H1 (cell line): Measurements from ENCODE around the gene USP51. TPM values are rescaled to one million over a fixed set of nuclear protein-coding genes. Genes with fewer than 3 reads are reported as not detected.

Experiments
- CTCF ChIA-PET: fragments of 300-600 bp; sonication (Branson Sonifier 250); formaldehyde crosslinking; loops from one replicate; lab custom pipeline; 2021; ENCODE audit not compliant: partially characterized antibody; lab: Charles Lee
- POLR2A ChIA-PET: fragments of 300-600 bp; sonication (Branson Sonifier 250); formaldehyde crosslinking; loops from one replicate; lab custom pipeline; 2021; ENCODE audit warnings: inconsistent platforms; ENCODE audit not compliant: partially characterized antibody; lab: Charles Lee
- DNase-seq, 2 experiments: peaks; one replicate each; pipeline versions ENCODE4 v3.0.0 to v3.0.0-alpha.2; 2010 to 2022; ENCODE audit warnings: low spot score in 2 of 2, low read depth in 1 of 2, mixed read lengths in 1 of 2
- FAIRE-seq: peaks from 2 replicates; lab custom pipeline; 2011; peaks lifted over from hg19 to GRCh38; lab: Jason Lieb, UNC
- H2AFZ ChIP-seq: 2 replicates; pipeline ENCODE4 v1.8.1; 2012; ENCODE audit warnings: low read length, inconsistent platforms
- H2AK5ac ChIP-seq: 2 replicates; pipeline ENCODE4 v1.6.1; 2013; ENCODE audit warnings: low read depth, low read length
- H2BK120ac ChIP-seq: replicated peaks from 2 replicates; pipeline ENCODE3; 2013; ENCODE audit warnings: low read depth, low read length, inconsistent platforms
- H2BK12ac ChIP-seq: 2 replicates; pipeline ENCODE4 v1.6.1; 2013; ENCODE audit warnings: low read depth, low read length
- H2BK15ac ChIP-seq: 2 replicates; pipeline ENCODE4 v1.6.1; 2013; ENCODE audit warnings: low read length
- H2BK20ac ChIP-seq: 2 replicates; pipeline ENCODE4 v1.6.1; 2013; ENCODE audit warnings: low read length
- H2BK5ac ChIP-seq: 2 replicates; pipeline ENCODE4 v1.6.1; 2013; ENCODE audit warnings: low read depth, low read length
- H3K14ac ChIP-seq: 2 replicates; pipeline ENCODE4 v1.6.1; 2013; ENCODE audit warnings: inconsistent platforms; ENCODE audit not compliant: insufficient read length
- H3K18ac ChIP-seq: 2 replicates; pipeline ENCODE4 v1.6.1; 2013; ENCODE audit warnings: low read length; ENCODE audit errors: extremely low read depth
- H3K23ac ChIP-seq: 2 replicates; pipeline ENCODE4 v1.6.1; 2013; ENCODE audit warnings: inconsistent platforms; ENCODE audit not compliant: insufficient read length
- H3K23me2 ChIP-seq: 2 replicates; pipeline ENCODE4 v1.6.1; 2013; ENCODE audit warnings: low read depth, low read length
- H3K27ac ChIP-seq: 2 replicates; pipeline ENCODE4 v1.6.1; 2011; ENCODE audit warnings: low read depth, low read length, inconsistent platforms
- H3K27me3 ChIP-seq, 4 experiments: replicated peaks in 1 of 4; 1 replicate in 1 of 4; 2 replicates in 3 of 4; pipeline versions ENCODE4 v1.6.1 to v1.8.1; 2011 to 2013; ENCODE audit warnings: low read length in 3 of 4, mild to moderate bottlenecking in 3 of 4, inconsistent platforms in 2 of 4, mixed read lengths in 2 of 4, moderate library complexity in 1 of 4; ENCODE audit not compliant: control insufficient read depth in 3 of 4, insufficient read depth in 3 of 4; ENCODE audit errors: extremely low read depth in 1 of 4
- H3K36me3 ChIP-seq, 4 experiments: 2 replicates each; pipeline versions ENCODE4 v1.6.1 to v1.8.1; 2011 to 2013; ENCODE audit warnings: mild to moderate bottlenecking in 4 of 4, low read length in 3 of 4, moderate library complexity in 2 of 4, control low read depth in 1 of 4, inconsistent platforms in 1 of 4; ENCODE audit not compliant: insufficient read depth in 4 of 4, control insufficient read depth in 2 of 4
- H3K4ac ChIP-seq: replicated peaks from 2 replicates; pipeline ENCODE3; 2013; ENCODE audit warnings: low read length, low read depth, mixed read lengths, inconsistent platforms; ENCODE audit not compliant: insufficient read length
- H3K4me1 ChIP-seq, 4 experiments: replicated peaks in 1 of 4; 1 replicate in 1 of 4; 2 replicates in 3 of 4; pipeline versions ENCODE4 v1.6.1 to v1.8.1; 2011 to 2013; ENCODE audit warnings: low read length in 3 of 4, inconsistent platforms in 2 of 4, mixed read lengths in 1 of 4; ENCODE audit not compliant: insufficient read depth in 4 of 4, control insufficient read depth in 3 of 4
- H3K4me2 ChIP-seq, 2 experiments: 2 replicates each; pipeline versions ENCODE4 v1.6.1 to v1.8.1; 2011 to 2013; ENCODE audit warnings: low read depth in 2 of 2, low read length in 2 of 2, control low read depth in 1 of 2, inconsistent platforms in 1 of 2, mild to moderate bottlenecking in 1 of 2; ENCODE audit not compliant: insufficient read depth in 1 of 2
- H3K4me3 ChIP-seq, 4 experiments: fragments of 200-600, 300-600 bp in 1 of 4; sonication (generic), shearing (Covaris generic), sonication (Bioruptor Twin) in 1 of 4; 2 replicates each; pipeline versions ENCODE4 v1.5.1 to v1.8.1; 2011 to 2016; ENCODE audit warnings: low read length in 4 of 4, low read depth in 3 of 4, control low read depth in 2 of 4, inconsistent platforms in 2 of 4, mild to moderate bottlenecking in 2 of 4, mixed read lengths in 1 of 4, moderate library complexity in 1 of 4; ENCODE audit not compliant: insufficient read depth in 2 of 4; ENCODE audit errors: extremely low read depth in 1 of 4
- H3K56ac ChIP-seq: replicated peaks from 2 replicates; pipeline ENCODE3; 2013; ENCODE audit warnings: low read depth, mild to moderate bottlenecking, mixed read lengths, low read length, inconsistent platforms; ENCODE audit not compliant: insufficient read length
- H3K79me1 ChIP-seq: 2 replicates; pipeline ENCODE4 v1.6.1; 2013; ENCODE audit warnings: low read depth, low read length, control low read depth
- H3K79me2 ChIP-seq, 2 experiments: 2 replicates each; pipeline versions ENCODE4 v1.6.1 to v1.8.1; 2012 to 2013; ENCODE audit warnings: low read length in 2 of 2, mild to moderate bottlenecking in 2 of 2, inconsistent platforms in 1 of 2; ENCODE audit not compliant: insufficient read depth in 2 of 2, control insufficient read depth in 1 of 2
- H3K9ac ChIP-seq, 4 experiments: replicated peaks in 1 of 4; 1 replicate in 1 of 4; 2 replicates in 3 of 4; pipeline versions ENCODE4 v1.6.1 to v1.8.1; 2011 to 2013; ENCODE audit warnings: low read depth in 3 of 4, low read length in 3 of 4, control low read depth in 2 of 4, mild to moderate bottlenecking in 2 of 4, moderate library complexity in 2 of 4, inconsistent platforms in 1 of 4; ENCODE audit errors: extremely low read depth in 1 of 4
- H3K9me3 ChIP-seq, 2 experiments: 2 replicates each; pipeline versions ENCODE4 v1.6.1 to v1.8.1; 2012 to 2013; ENCODE audit warnings: mild to moderate bottlenecking in 2 of 2, moderate library complexity in 2 of 2, control low read depth in 1 of 2, inconsistent platforms in 1 of 2, low read depth in 1 of 2, low read length in 1 of 2, mixed read lengths in 1 of 2; ENCODE audit not compliant: insufficient read depth in 2 of 2
- H4K20me1 ChIP-seq, 2 experiments: replicated peaks in 1 of 2; 2 replicates each; pipeline versions ENCODE3 to v1.8.1; 2011 to 2013; ENCODE audit warnings: inconsistent platforms in 2 of 2, low read length in 2 of 2, mild to moderate bottlenecking in 1 of 2; ENCODE audit not compliant: insufficient read depth in 2 of 2, control insufficient read depth in 1 of 2
- H4K5ac ChIP-seq: 2 replicates; pipeline ENCODE4 v1.6.1; 2013; ENCODE audit warnings: low read length, low read depth, mixed read lengths, inconsistent platforms; ENCODE audit not compliant: insufficient read length
- H4K8ac ChIP-seq: 2 replicates; pipeline ENCODE4 v1.8.0; 2013; ENCODE audit warnings: mild to moderate bottlenecking, moderate library complexity, low read length, inconsistent platforms; ENCODE audit not compliant: insufficient read depth; ENCODE audit errors: extremely low read depth
- H4K91ac ChIP-seq: replicated peaks from 2 replicates; pipeline ENCODE3; 2013; ENCODE audit warnings: low read length, mixed read lengths, inconsistent platforms; ENCODE audit not compliant: insufficient read length
- CHD2 ChIP-seq: IDR thresholded peaks from 2 replicates; pipeline ENCODE4 v1.6.1; 2012; ENCODE audit warnings: low read length, improper control_type of control experiment
- JUN ChIP-seq: IDR thresholded peaks from 2 replicates; pipeline ENCODE4 v1.6.1; 2011; ENCODE audit warnings: low read depth, mild to moderate bottlenecking, improper control_type of control experiment, low read length
- KDM5A ChIP-seq: fragments of 200-600 bp; IDR thresholded peaks from 2 replicates; pipeline ENCODE4 v1.7.1; 2012; ENCODE audit warnings: mild to moderate bottlenecking, low read length, inconsistent platforms, mixed read lengths
- SIN3A ChIP-seq, 2 experiments: IDR thresholded peaks in 1 of 2; conservative IDR thresholded peaks in 1 of 2; 2 replicates each; pipeline ENCODE4 v1.6.1; 2011 to 2012; ENCODE audit warnings: low read length in 2 of 2, improper control_type of control experiment in 1 of 2, low read depth in 1 of 2, mild to moderate bottlenecking in 1 of 2
- SUZ12 ChIP-seq: fragments of 200-600 bp; sonication (generic); IDR thresholded peaks from 2 replicates; pipeline ENCODE4 v1.6.1; 2012; ENCODE audit warnings: mild to moderate bottlenecking, inconsistent platforms, low read length, moderate library complexity, mixed read lengths
- YY1 ChIP-seq: IDR thresholded peaks from 2 replicates; pipeline ENCODE4 v1.6.1; 2011; ENCODE audit warnings: low read depth, mild to moderate bottlenecking, low read length
- WGBS, 2 experiments: shearing (Covaris generic) in 1 of 2; methylation state at CpG; one replicate each; pipeline versions ENCODE4 v1.1.6 to v1.1.7; 2013 to 2015; ENCODE audit warnings: low lambda C conversion rate in 2 of 2, mixed read lengths in 2 of 2, inconsistent platforms in 1 of 2, low coverage in 1 of 2, missing lambda C conversion rate in 1 of 2; ENCODE audit not compliant: insufficient replicate concordance in 2 of 2, insufficient coverage in 1 of 2, insufficient read length in 1 of 2; ENCODE audit errors: extremely low coverage in 1 of 2, missing lambda C conversion rate in 1 of 2; 5-methylcytosine and 5-hydroxymethylcytosine counted together
- polyA plus RNA-seq, 7 experiments: library from polyadenylated mRNA; depleted of rRNA in 3 of 7; stranded (reverse) in 5 of 7; unstranded in 2 of 7; fragments of >200 nt in 5 of 7; fragments of 200-250 nt in 2 of 7; gene quantifications; 1 replicate in 5 of 7; 2 replicates in 1 of 7; 4 replicates in 1 of 7; pipeline versions ENCODE4 v1.2.1 to v1.2.3, GENCODE V29; 2011 to 2013; ENCODE audit warnings: missing spikeins in 2 of 7, mixed read lengths in 2 of 7
- total RNA-seq: library from RNA; stranded (reverse); fragmentation: NEBNext Ultra II Directional; extraction: Animal tissue kit (Norgen Biotek cat#: 25700); gene quantifications from 2 replicates; pipeline ENCODE4 v1.2.1, GENCODE V29; 2021
- TF ChIP-seq, protein P1 (sequence below): IDR thresholded peaks from 2 replicates; pipeline ENCODE4 v1.6.1; 2012; ENCODE audit warnings: low read length, inconsistent platforms
- TF ChIP-seq, protein P2 (sequence below), 3 experiments: IDR thresholded peaks; 1 replicate in 2 of 3; 2 replicates in 1 of 3; pipeline versions ENCODE4 v1.5.1 to v1.6.1; 2011; ENCODE audit warnings: low read length in 3 of 3, mild to moderate bottlenecking in 3 of 3, inconsistent platforms in 2 of 3, low read depth in 1 of 3, moderate library complexity in 1 of 3; ENCODE audit not compliant: insufficient read depth in 1 of 3; ENCODE audit errors: control extremely low read depth in 1 of 3

The USP51 gene
- total and polyA plus RNA-seq, 2 of the 8 experiments (the other 6 are each of a cell fraction or from before 2014, with no cell fraction given): 5.2 to 5.6 TPM

DNA sequence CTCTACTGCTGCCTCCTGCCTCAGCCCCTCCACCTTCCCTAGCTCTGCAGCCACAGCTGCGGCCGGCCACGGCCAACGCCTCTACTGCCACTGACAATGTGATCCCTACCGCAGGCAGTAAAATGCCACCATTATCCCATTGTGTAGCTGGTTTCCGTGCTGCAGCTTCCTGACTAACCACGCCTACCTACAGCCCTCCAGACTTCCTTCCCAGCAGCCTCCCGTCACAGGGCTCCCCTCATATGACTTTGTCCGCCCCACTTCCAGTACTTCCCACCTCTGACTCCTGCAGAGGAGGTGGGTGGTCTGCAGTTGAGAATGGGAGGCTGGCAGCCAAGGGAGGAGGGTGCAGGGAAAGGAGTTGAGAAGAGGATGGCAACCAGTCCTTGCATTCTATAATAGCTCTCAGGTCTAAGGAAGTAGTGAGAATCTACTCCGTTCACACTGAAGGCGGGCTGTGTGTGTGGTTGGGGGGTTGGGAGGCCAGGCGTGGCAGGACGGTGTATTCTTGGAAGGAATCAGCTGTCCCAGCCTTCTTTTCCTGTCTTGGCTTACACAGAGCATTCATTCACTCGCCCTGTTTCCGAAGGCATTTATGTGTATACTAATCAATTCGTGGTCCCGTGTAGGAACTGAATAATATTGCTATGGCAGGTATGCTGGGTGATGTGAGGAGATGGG, 33.1 kb upstream of the USP51 start:
- no peak overlapping the region for H3K14ac ChIP-seq
- H2BK5ac ChIP-seq: no peak overlapping the region
- no peaks in the 10 kb centered on the region; a peak in 1 of 7 replicates for H3K4me1 ChIP-seq
- H2AK5ac ChIP-seq: no peak overlapping the region
- ChIA-PET POLR2A (no interaction called here), CTCF (no interaction called here)
- no peak overlapping the region for H3K18ac ChIP-seq
- H2BK12ac ChIP-seq: no peak overlapping the region
- WGBS, 2 experiments: 81% methylated on average over 14 of the region's 17 CpGs; no CpG with 5 or more reads in 1 of the 2 experiments
- H3K4me3 ChIP-seq: no peak overlapping the region
- no peak overlapping the region for H3K23ac ChIP-seq
- no peaks in the 10 kb centered on the region for H3K23me2 ChIP-seq
- H3K4me2 ChIP-seq: no peak overlapping the region
- no peak overlapping the region for H4K8ac ChIP-seq
- H3K4ac ChIP-seq: no peak overlapping the region
- no peak overlapping the region for H3K27ac ChIP-seq
- DNase-seq (no peak), FAIRE-seq (no peak)
- no peak overlapping the region for H3K9ac ChIP-seq
- H3K79me1 ChIP-seq: no peaks in the 10 kb centered on the region
- H4K20me1 ChIP-seq: no peaks in the 10 kb centered on the region
- no peak overlapping the region for H4K91ac ChIP-seq
- H2BK120ac ChIP-seq: no peak overlapping the region
- no peak overlapping the region for H2AFZ ChIP-seq
- H2BK20ac ChIP-seq: no peak overlapping the region
- H4K5ac ChIP-seq: no peak overlapping the region
- H2BK15ac ChIP-seq: no peak overlapping the region
- H3K27me3 ChIP-seq: no peaks in the 10 kb centered on the region
- no peaks in the 10 kb centered on the region for H3K79me2 ChIP-seq
- peaks cover 0 to 20% of the 10 kb centered on the region in 2 experiments; a peak in 1 of 4 replicates for H3K9me3 ChIP-seq
- H3K36me3 ChIP-seq: no peaks in the 10 kb centered on the region
- H3K56ac ChIP-seq: no peak overlapping the region
- TF ChIP-seq JUN: no peak
- TF ChIP-seq, protein P1, sequence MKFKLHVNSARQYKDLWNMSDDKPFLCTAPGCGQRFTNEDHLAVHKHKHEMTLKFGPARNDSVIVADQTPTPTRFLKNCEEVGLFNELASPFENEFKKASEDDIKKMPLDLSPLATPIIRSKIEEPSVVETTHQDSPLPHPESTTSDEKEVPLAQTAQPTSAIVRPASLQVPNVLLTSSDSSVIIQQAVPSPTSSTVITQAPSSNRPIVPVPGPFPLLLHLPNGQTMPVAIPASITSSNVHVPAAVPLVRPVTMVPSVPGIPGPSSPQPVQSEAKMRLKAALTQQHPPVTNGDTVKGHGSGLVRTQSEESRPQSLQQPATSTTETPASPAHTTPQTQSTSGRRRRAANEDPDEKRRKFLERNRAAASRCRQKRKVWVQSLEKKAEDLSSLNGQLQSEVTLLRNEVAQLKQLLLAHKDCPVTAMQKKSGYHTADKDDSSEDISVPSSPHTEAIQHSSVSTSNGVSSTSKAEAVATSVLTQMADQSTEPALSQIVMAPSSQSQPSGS: no peak
- TF ChIP-seq CHD2: no peak
- no peak for TF ChIP-seq KDM5A
- TF ChIP-seq, protein P2, sequence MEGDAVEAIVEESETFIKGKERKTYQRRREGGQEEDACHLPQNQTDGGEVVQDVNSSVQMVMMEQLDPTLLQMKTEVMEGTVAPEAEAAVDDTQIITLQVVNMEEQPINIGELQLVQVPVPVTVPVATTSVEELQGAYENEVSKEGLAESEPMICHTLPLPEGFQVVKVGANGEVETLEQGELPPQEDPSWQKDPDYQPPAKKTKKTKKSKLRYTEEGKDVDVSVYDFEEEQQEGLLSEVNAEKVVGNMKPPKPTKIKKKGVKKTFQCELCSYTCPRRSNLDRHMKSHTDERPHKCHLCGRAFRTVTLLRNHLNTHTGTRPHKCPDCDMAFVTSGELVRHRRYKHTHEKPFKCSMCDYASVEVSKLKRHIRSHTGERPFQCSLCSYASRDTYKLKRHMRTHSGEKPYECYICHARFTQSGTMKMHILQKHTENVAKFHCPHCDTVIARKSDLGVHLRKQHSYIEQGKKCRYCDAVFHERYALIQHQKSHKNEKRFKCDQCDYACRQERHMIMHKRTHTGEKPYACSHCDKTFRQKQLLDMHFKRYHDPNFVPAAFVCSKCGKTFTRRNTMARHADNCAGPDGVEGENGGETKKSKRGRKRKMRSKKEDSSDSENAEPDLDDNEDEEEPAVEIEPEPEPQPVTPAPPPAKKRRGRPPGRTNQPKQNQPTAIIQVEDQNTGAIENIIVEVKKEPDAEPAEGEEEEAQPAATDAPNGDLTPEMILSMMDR (IDR thresholded peaks at IDR 0.05; ENCODE audit: control extremely low read depth in 1 of 3, insufficient read depth in 1 of 3, low read depth in 1 of 3, low read length in 3 of 3): no peak
- TF ChIP-seq SIN3A (conservative IDR thresholded peaks at IDR 0.05 in 1 of 2, IDR thresholded peaks at IDR 0.05 in 1 of 2; ENCODE audit: low read depth in 1 of 2, low read length in 2 of 2): no peak
- TF ChIP-seq SUZ12: no peak
- TF ChIP-seq YY1: no peak
